ENCODE results near the gene GGCT. TPM values are rescaled to one million over a fixed set of nuclear protein-coding genes. Genes with fewer than 3 reads are reported as not detected.

Gene GGCT
- 16.5 and 21.4 TPM in 2 replicates for total RNA-seq

GRCh38 chr7:30504301-30505173, at the start of gene GGCT:
Gene GGCT, minus strand, starts transcription at chr7:30504829. Its CDS starts 120 bp downstream, at chr7:30504709.

DNA sequence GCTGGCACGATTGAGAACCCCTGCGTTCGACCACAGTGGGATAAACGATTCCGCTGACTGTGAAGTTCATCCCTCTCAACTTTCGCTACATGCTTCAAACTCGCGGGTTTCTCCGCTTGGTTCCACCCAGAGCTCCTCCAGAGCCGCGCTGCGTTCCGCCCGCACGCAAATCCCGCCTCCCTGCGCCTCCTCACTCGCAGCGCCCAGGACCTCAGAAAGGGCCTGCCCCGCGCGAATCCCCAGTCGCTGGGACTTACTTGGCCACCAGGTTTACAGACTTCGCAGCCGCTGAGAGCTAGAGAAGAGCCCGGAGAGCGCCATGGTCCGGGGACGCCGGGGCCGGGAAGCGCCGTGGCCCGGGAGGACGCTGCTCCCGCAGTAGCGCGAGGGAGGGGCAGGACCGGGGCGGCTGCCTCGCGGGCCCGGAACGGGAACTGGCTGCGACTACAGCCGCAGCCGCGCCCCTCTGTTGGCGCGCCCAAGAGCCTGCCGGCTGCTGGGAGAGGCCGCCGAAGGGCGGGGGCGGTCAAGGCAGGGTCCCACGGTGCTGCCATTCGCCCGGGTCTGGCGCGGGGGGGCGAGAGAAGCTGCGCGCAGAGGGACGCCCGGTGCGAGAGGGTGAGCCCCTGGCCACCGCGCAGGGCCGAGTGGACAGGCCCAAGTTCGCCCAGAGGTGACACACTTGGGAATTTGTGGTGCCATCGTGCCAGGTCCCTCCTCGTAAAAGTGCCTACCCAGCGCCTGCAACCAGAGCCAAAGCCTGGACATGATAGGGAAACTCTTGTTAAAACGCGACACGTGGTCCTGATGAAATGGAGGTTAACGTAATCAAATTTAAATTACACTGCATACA, 26.1 kb downstream of the GGCT start, which contains the start of gene NOD1:
Gene NOD1 (minus strand): TSS at position 436 of the 853 bp plus-strand sequence. CDS start 21,863 bp downstream, outside the sequence.

Other genes starting within 250 kb of the GGCT start
- 13.0 and 20.2 TPM in 2 replicates for gene ZNRF2, start 220.2 kb downstream of the GGCT start, total RNA-seq
- 7.1 and 10.6 TPM in 2 replicates for gene NOD1, start 26.0 kb downstream of the GGCT start, total RNA-seq
- 138 and 285 TPM in 2 replicates for gene GARS1, start 90.0 kb upstream of the GGCT start, total RNA-seq
- not detected in 2 replicates for gene CRHR2, start 177.6 kb upstream of the GGCT start, total RNA-seq
- gene INMT, start 247.3 kb upstream of the GGCT start, total RNA-seq = not detected in 2 replicates